KMS-11 (cell line): Measurements from ENCODE around the gene IQSEC1.

ENCODE experiments used
- H2AFZ ChIP-seq: fragments of 200-600 bp; sonication (generic); 2 replicates; pipeline ENCODE4 v1.6.1; 2016; ENCODE audit warnings: antibody characterized with exemption, mixed run types, low read depth
- H3K27ac ChIP-seq: fragments of 200-600 bp; sonication (generic); 2 replicates; pipeline ENCODE4 v1.6.1; 2016; ENCODE audit warnings: mild to moderate bottlenecking, mixed run types
- H3K27me3 ChIP-seq: fragments of 200-600 bp; sonication (generic); 2 replicates; pipeline ENCODE4 v1.6.1; 2017; ENCODE audit warnings: mild to moderate bottlenecking, low read depth, mixed run types, moderate library complexity; ENCODE audit not compliant: insufficient read depth
- H3K36me3 ChIP-seq: fragments of 200-600 bp; sonication (generic); 2 replicates; pipeline ENCODE4 v1.6.1; 2017; ENCODE audit warnings: mild to moderate bottlenecking, mixed run types; ENCODE audit not compliant: insufficient read depth
- H3K4me1 ChIP-seq: fragments of 200-600 bp; sonication (generic); 2 replicates; pipeline ENCODE4 v1.6.1; 2016; ENCODE audit warnings: mild to moderate bottlenecking, low read depth, mixed run types; ENCODE audit not compliant: poor library complexity, severe bottlenecking
- H3K4me2 ChIP-seq: fragments of 200-600 bp; sonication (generic); 2 replicates; pipeline ENCODE4 v1.7.0; 2016; ENCODE audit warnings: mild to moderate bottlenecking, mixed run types
- H3K4me3 ChIP-seq: fragments of 200-600 bp; sonication (generic); IDR thresholded peaks from 2 replicates; pipeline ENCODE4 v1.6.1; 2017; ENCODE audit warnings: low read depth, low read length, mixed read lengths; ENCODE audit not compliant: insufficient read depth
- H3K79me2 ChIP-seq: fragments of 200-600 bp; sonication (generic); 2 replicates; pipeline ENCODE4 v1.6.1; 2016; ENCODE audit warnings: low read depth, mixed run types; ENCODE audit not compliant: insufficient read depth
- H3K9ac ChIP-seq: fragments of 200-600 bp; sonication (generic); 2 replicates; pipeline ENCODE4 v1.6.1; 2016; ENCODE audit warnings: mild to moderate bottlenecking, mixed run types
- H4K20me1 ChIP-seq: fragments of 200-600 bp; sonication (generic); 2 replicates; pipeline ENCODE4 v1.6.1; 2016; ENCODE audit warnings: mild to moderate bottlenecking, mixed run types; ENCODE audit not compliant: insufficient read depth
- TF ChIP-seq, protein P1 (sequence below): fragments of 200-600 bp; sonication (generic); conservative IDR thresholded peaks from 2 replicates; pipeline ENCODE4 v1.6.1; 2017; ENCODE audit warnings: low read depth, mild to moderate bottlenecking, antibody characterized with exemption, low read length, moderate library complexity, mixed read lengths

The IQSEC1 gene

DNA sequence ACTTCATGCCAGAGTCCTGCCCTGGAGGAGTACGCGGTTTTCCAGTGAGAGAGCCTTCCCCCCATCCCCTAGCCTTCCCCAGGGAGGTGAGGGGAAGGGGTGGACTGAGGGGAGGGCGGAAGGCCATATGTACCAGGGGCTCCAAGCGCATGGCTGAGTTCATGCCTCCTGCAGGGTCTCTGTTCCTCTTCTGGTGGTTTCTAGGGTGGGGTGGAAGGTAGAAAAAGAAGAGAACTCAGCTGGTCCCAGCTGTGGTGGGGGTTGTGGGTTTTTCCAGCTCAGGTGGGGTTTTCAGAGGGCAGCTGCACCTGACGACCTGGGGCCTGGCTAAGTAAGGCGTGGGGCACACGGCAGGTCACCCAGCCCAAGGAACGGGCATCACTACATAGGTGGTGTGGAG is 10.7 kb upstream of the IQSEC1 start:
- H3K27me3 ChIP-seq: no peaks in the 10 kb centered on the region
- TF ChIP-seq, protein P1, sequence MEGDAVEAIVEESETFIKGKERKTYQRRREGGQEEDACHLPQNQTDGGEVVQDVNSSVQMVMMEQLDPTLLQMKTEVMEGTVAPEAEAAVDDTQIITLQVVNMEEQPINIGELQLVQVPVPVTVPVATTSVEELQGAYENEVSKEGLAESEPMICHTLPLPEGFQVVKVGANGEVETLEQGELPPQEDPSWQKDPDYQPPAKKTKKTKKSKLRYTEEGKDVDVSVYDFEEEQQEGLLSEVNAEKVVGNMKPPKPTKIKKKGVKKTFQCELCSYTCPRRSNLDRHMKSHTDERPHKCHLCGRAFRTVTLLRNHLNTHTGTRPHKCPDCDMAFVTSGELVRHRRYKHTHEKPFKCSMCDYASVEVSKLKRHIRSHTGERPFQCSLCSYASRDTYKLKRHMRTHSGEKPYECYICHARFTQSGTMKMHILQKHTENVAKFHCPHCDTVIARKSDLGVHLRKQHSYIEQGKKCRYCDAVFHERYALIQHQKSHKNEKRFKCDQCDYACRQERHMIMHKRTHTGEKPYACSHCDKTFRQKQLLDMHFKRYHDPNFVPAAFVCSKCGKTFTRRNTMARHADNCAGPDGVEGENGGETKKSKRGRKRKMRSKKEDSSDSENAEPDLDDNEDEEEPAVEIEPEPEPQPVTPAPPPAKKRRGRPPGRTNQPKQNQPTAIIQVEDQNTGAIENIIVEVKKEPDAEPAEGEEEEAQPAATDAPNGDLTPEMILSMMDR: no peak
- no peak overlapping the region for H3K27ac ChIP-seq
- no peak overlapping the region for H3K4me3 ChIP-seq
- no peaks in the 10 kb centered on the region for H3K36me3 ChIP-seq
- no peak overlapping the region for H3K4me2 ChIP-seq
- peaks cover 43% of the 10 kb centered on the region for H3K4me1 ChIP-seq
- no peak overlapping the region for H3K9ac ChIP-seq
- no peaks in the 10 kb centered on the region for H3K79me2 ChIP-seq
- no peak overlapping the region for H2AFZ ChIP-seq
- no peaks in the 10 kb centered on the region for H4K20me1 ChIP-seq

DNA sequence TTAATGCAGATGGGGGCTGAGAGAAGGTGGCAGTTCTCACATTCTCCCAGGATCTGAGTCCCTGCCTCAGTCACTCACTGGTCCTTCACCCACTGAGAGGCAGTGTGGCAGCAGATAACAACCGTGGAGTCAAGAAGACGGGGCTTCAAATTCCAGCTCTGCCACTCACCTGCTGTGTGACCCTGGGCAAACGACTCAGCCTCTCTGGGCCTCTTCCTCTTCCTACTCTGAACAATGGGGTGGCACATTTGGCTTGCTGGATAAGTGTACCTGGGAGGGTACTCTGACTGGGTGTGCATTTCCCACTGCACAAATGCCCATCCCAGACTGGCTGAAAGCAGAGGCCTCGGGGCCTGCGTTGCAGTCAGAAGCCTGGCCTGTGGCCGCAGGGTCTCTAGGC is 10.0 kb upstream of the IQSEC1 start:
- Histone ChIP-seq H4K20me1 (no peaks in the 10 kb centered on the region), H2AFZ (no peak overlapping the region), H3K4me1 (peaks cover 38% of the 10 kb centered on the region), H3K36me3 (no peaks in the 10 kb centered on the region), H3K27me3 (no peaks in the 10 kb centered on the region), H3K4me3 (no peak overlapping the region), H3K4me2 (no peak overlapping the region), H3K27ac (no peak overlapping the region), H3K9ac (no peak overlapping the region), H3K79me2 (no peaks in the 10 kb centered on the region)
- TF ChIP-seq, protein P1: no peak

DNA sequence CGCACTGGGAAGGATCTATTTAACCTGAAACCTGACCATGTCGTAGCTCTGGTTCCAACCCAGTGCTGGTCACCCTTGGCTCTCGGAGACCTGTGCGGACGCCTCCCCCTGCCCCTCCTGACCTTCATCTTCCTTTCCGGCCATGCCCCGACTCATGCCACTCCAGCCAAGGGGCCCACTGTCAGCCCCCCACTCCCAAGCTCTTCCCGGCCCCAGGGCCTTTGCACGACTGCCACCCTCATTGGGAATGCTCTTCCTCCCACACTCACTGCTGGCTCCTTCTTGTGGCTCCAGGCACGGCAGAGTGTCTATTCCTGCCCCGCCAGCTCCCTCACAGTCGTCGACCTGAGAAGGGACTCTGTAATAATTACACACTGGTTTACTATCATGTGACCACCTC is 9.4 kb upstream of the IQSEC1 start:
- Histone ChIP-seq H3K27me3 (no peaks in the 10 kb centered on the region), H3K4me2 (no peak overlapping the region), H3K36me3 (no peaks in the 10 kb centered on the region), H2AFZ (no peak overlapping the region), H4K20me1 (no peaks in the 10 kb centered on the region), H3K4me1 (peaks cover 33% of the 10 kb centered on the region), H3K4me3 (no peak overlapping the region), H3K27ac (no peak overlapping the region), H3K79me2 (no peaks in the 10 kb centered on the region), H3K9ac (no peak overlapping the region)
- TF ChIP-seq, protein P1: no peak

DNA sequence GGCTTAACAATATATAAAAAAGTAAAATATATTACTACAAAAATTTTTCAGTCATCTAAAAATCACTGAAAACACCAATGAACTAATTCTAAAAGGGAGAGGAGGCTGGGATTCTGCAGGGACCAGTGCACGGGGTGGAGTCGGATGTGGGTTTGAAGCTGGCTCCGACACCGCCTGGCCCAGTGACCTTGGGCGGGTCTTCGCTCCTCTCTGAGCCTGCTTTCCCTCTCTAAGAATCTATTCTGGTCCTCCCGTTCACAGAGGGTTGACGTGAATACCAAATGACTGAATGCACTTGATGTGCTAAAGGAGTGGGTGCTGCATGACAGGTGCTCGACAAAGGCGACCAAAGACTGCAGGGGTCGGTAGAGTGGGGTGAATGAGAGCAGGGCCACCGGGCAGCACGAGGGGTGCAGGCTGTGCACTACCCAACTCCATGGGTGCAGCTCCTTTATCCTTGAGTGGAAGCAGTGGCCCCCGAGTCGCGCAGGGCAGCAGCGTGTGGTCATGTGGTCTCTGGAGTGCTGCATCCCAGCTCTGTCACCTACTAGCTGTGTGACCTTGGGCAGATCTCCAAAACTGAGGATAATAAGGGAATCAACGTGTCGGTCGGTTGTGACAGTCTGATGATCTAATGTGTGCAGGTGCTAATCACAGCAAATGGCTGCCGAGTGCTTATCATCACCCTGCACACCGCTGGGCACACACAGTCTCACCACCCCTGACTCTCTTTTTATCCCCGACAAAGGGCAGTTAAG is 8.6 kb upstream of the IQSEC1 start:
- TF ChIP-seq, protein P1: no peak
- H3K4me2 ChIP-seq: no peak overlapping the region
- no peaks in the 10 kb centered on the region for H3K79me2 ChIP-seq

More for the DNA sequence above, 8.6 kb upstream of the IQSEC1 start:
- Histone ChIP-seq H3K27me3 (no peaks in the 10 kb centered on the region), H3K27ac (no peak overlapping the region), H3K4me3 (no peak overlapping the region), H3K4me1 (peaks cover 24% of the 10 kb centered on the region), H3K9ac (no peak overlapping the region), H2AFZ (no peak overlapping the region), H4K20me1 (no peaks in the 10 kb centered on the region), H3K36me3 (no peaks in the 10 kb centered on the region)
